GM20000 (cell line): ENCODE results near the gene GCNT2.
"Not testable (repeated sequence)": the region's sequence is repeated elsewhere in the genome, so short reads cannot be mapped to it uniquely, and the experiment has no call there.

Experiments used
- DNase-seq: peaks from one replicate; pipeline ENCODE4 v3.0.0; 2012; ENCODE audit warnings: low spot score
- CTCF ChIP-seq: IDR thresholded peaks from 2 replicates; pipeline ENCODE4 v1.5.1; 2012; ENCODE audit warnings: mild to moderate bottlenecking, control low read depth; ENCODE audit errors: extremely low read depth, missing control alignments

Gene GCNT2

GRCh38 chr6:10485406-10485805 lies 35.7 kb upstream of the GCNT2 start:
- no peak for TF ChIP-seq CTCF
- DNase-seq: no peak

DNA sequence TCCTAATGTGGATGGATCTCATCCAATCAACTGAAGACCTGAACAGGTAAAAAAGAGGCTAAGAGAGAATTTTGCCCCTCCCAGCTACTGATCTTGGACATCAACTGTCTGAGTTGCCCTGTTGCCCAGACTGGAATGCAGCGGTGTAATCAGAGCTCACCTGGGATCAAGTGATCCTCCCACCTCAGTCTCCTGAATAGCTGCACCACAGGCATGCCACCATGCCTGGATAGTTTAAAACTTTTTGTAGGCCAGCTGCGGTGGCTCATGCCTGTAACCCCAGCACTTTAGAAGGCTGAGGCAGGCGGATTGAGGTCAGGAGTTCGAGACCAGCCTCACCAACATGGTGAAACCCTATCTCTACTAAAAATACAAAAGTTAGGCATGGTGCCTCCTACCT lies 34.9 kb upstream of the GCNT2 start:
- no peak for DNase-seq
- no peak for TF ChIP-seq CTCF

DNA sequence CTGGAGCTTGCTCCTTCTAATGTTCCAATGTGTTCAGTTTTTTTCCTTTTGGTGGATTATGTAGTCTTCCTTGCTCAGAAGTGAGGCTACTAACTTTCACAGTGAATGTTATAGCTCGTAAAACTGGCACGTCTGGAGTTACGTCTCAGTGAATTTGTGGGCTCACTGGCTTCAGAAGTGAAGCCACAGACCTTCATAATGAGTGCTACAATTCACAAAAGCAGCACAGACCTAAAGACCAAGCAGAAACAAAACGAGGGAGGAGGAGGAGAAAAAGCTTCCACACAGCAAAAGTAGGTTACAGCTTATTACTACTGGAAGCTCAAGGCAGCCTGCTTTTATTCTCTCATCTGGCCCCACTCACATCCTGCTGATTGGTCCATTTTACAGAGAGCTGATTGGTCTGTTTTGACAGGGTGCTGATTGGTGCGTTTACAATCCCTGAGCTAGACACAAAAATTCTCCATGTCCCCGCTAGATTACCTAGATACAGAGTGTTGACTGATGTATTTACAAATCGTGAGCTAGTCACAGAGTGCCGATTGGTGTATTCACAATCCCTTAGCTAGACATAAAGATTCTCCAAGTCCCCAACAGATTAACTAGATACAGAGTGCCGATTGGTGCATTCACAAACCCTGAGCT lies 34.1 kb upstream of the GCNT2 start:
- not testable (repeated sequence) for DNase-seq

DNA sequence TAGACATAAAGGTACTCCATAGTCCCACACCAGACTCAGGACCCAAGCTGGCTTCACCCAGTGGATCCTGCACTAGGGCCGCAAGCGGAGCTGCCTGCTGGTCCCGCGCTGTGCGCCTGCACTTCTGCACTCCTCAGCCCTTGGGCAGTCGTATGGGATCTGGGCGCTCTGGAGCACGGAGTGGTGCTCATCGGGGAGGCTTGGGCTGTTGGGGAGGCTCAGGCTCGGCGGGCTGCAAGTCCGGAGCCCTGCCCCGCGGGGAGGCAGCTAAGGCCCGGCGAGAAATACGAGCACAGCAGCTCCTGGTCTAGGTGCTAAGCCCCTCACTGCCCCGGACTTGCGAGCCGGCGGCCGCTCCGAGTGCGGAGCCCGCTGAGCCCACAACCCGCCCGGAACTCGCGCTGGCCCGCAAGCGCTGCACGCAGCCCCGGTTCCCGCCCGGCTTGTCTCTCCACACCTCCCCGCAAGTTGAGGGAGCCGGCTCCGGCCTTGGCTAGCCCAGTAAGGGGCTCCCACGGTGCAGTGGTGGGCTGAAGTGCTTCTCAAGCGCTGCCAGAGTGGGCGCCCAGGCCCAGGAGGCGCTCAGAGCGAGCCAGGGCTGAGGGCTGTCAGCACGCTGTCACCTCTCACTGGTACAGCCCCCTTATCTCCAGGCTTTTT lies 33.4 kb upstream of the GCNT2 start:
- DNase-seq: no peak
- TF ChIP-seq CTCF: no peak

DNA sequence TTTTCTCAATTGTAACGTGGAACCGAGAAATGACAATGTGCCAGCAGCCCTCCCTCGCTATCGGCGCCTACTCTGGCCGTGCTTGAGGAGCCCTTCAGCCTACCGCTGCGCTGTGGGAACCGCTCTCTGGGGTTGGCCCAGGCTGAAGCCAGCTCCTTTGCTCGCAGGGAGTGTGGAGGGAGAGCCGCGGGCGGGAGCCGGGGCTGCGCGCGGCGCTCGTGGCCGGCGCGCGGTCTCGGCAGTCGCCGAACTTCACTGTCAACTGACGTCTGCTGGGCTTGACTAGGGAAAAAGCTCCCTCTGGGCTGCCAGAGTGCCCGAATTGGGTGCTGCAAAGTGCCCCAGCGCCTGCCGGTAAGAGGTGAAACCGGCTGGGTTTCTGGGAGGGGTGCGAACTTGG lies 29.7 kb upstream of the GCNT2 start:
- no peak for DNase-seq
- TF ChIP-seq CTCF: no peak

DNA sequence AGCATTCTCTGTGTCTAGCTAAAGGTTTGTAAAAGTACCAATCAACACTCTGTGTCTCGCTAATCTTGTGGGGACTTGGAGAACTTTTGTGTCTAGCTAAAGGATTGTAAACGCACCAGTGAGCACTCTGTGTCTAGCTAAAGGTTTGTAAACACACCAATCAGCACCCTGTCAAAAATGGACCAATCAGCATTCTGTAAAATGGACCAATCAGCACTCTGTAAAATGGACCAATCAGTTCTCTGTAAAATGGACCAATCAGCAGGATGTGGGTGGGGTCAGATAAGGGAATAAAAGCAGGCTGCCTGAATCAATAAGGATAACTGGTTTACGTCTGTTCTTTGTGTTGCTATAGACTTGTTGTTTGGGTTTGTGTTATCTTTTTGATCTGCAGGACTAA lies 29.2 kb upstream of the GCNT2 start:
- not testable (repeated sequence) for DNase-seq

- TF ChIP-seq CTCF: no peak
- DNase-seq: no peak
These were observed 26.1 kb upstream of the GCNT2 start for GRCh38 chr6:10495029-10495428.

- no peak for TF ChIP-seq CTCF
- no peak for DNase-seq
These were observed 15.6 kb upstream of the GCNT2 start for GRCh38 chr6:10505529-10505928.

GRCh38 chr6:10507298-10507697 lies 13.9 kb upstream of the GCNT2 start:
- no peak for TF ChIP-seq CTCF
- no peak for DNase-seq
